K562 (cell line): ENCODE results near the gene CYSRT1. TPM values are rescaled to one million over a fixed set of nuclear protein-coding genes. Genes with fewer than 3 reads are reported as not detected.

Experiments used
- C11orf30 ChIP-seq: fragments of 450-650 bp; IDR thresholded peaks from 2 replicates; pipeline ENCODE4 v1.6.1; 2016; ENCODE audit warnings: low read depth, mild to moderate bottlenecking
- CBX8 ChIP-seq: fragments of 200-600 bp; sonication (generic); IDR thresholded peaks from 2 replicates; pipeline ENCODE4 v1.6.1; 2012; ENCODE audit warnings: borderline replicate concordance, mixed run types, low read depth, mild to moderate bottlenecking, moderate library complexity, mixed read lengths, low read length, control low read depth, inconsistent platforms; ENCODE audit not compliant: poor library complexity, severe bottlenecking; ENCODE audit errors: extremely low read depth
- CCNT2 ChIP-seq: IDR thresholded peaks from 2 replicates; pipeline ENCODE4 v1.6.1; 2011; ENCODE audit warnings: borderline replicate concordance, low read depth, mild to moderate bottlenecking, moderate library complexity, mixed read lengths, low read length; ENCODE audit not compliant: insufficient read length; ENCODE audit errors: extremely low read depth
- DMBX1 ChIP-seq: fragments of 250-450 bp; sonication (Bioruptor Pico); IDR thresholded peaks from 2 replicates; pipeline ENCODE4 v1.8.0; 2022; ENCODE audit warnings: inconsistent platforms, mild to moderate bottlenecking, moderate library complexity, borderline replicate concordance
- FOS ChIP-seq: IDR thresholded peaks from 3 replicates; pipeline ENCODE4 v1.6.1; 2011; ENCODE audit not compliant: insufficient read length; ENCODE audit errors: extremely low read depth
- HMG20A ChIP-seq: fragments of 450-650 bp; formaldehyde crosslinking; conservative IDR thresholded peaks from 2 replicates; pipeline ENCODE4 v1.4.0; 2020; ENCODE audit warnings: mild to moderate bottlenecking, mixed read lengths
- HNRNPLL ChIP-seq: fragments of 200-400 bp; formaldehyde crosslinking; IDR thresholded peaks from 2 replicates; pipeline ENCODE4 v1.6.1; 2017; ENCODE audit warnings: low read length, low read depth, mild to moderate bottlenecking; ENCODE audit not compliant: poor library complexity, severe bottlenecking
- SMAD2 ChIP-seq: fragments of 150-350 bp; IDR thresholded peaks from 2 replicates; pipeline ENCODE4 v1.6.1; 2014; ENCODE audit warnings: low read depth, mild to moderate bottlenecking, low read length
- SMARCE1 ChIP-seq: fragments of 450-650 bp; IDR thresholded peaks from 2 replicates; pipeline ENCODE4 v1.7.1; 2016; ENCODE audit warnings: mild to moderate bottlenecking
- XRCC3 ChIP-seq: fragments of 450-650 bp; IDR thresholded peaks from 2 replicates; pipeline ENCODE4 v1.6.1; 2017; ENCODE audit warnings: mild to moderate bottlenecking, moderate library complexity
- ZNF24 ChIP-seq: fragments of 450-650 bp; IDR thresholded peaks from 2 replicates; pipeline ENCODE4 v1.6.1; 2016
- ZNF3 ChIP-seq: fragments of 250-450 bp; sonication (Bioruptor Pico); IDR thresholded peaks from 2 replicates; pipeline ENCODE4 v1.5.0; 2021; ENCODE audit warnings: mild to moderate bottlenecking, moderate library complexity
- ZNF324 ChIP-seq: fragments of 250-450 bp; sonication (Bioruptor Pico); IDR thresholded peaks from 2 replicates; pipeline ENCODE4 v1.4.0; 2020; ENCODE audit warnings: mild to moderate bottlenecking
- polyA plus RNA-seq, 8 experiments: library from polyadenylated mRNA; depleted of rRNA in 4 of 8; stranded (reverse) in 5 of 8; unstranded in 3 of 8; fragments of >200 nt; fragmentation: Nextera tagmentation in 2 of 8; fragmentation: Illumina TruSeq in 1 of 8; extraction: Ambion mirVana in 2 of 8; extraction: Trizol in 1 of 8; gene quantifications; 2 replicates each; pipeline versions ENCODE4 v1.2.1 to v1.2.3, GENCODE V29; 2011 to 2014; ENCODE audit warnings: inconsistent platforms in 1 of 8, missing spikeins in 1 of 8
- total RNA-seq, 7 experiments: library from RNA; depleted of rRNA in 6 of 7; stranded (reverse); fragments of >200 nt in 6 of 7; fragmentation: Illumina TruSeq in 2 of 7; extraction: Trizol in 2 of 7; gene quantifications; 2 replicates each; pipeline versions ENCODE4 v1.2.1 to v1.2.3, GENCODE V29; 2011 to 2021; ENCODE audit warnings: low replicate concordance in 1 of 7
- TF ChIP-seq, protein P1 (sequence below): fragments of 450-650 bp; conservative IDR thresholded peaks from 2 replicates; pipeline ENCODE4 v1.6.1; 2016; ENCODE audit warnings: missing genetic modification characterization, low read depth, mild to moderate bottlenecking, control low read depth, missing compliant biosample characterization
- TF ChIP-seq, protein P2 (sequence below), 2 experiments: fragments of 450-650 bp in 1 of 2; IDR thresholded peaks; 2 replicates each; pipeline ENCODE4 v1.6.1; 2011 to 2017; ENCODE audit warnings: low read depth in 2 of 2, antibody characterized with exemption in 1 of 2, borderline replicate concordance in 1 of 2, low read length in 1 of 2, mild to moderate bottlenecking in 1 of 2, mixed read lengths in 1 of 2; ENCODE audit not compliant: control insufficient read depth in 1 of 2
- TF ChIP-seq, protein P3 (sequence below): sonication (generic); formaldehyde crosslinking; IDR thresholded peaks from 2 replicates; pipeline ENCODE4 v1.8.0; 2023; ENCODE audit warnings: mild to moderate bottlenecking, missing genetic modification reagents
- TF ChIP-seq, protein P4 (sequence below): fragments of 450-650 bp; IDR thresholded peaks from 2 replicates; pipeline ENCODE4 v1.6.1; 2016; ENCODE audit warnings: low read depth, mild to moderate bottlenecking, moderate library complexity

CYSRT1 gene
- total and polyA plus RNA-seq, 9 of the 15 experiments (the other 6 are each of a cell fraction or from before 2014, with no cell fraction given): 0.04 to 1.4 (median 0.42) TPM; not detected in 3

DNA sequence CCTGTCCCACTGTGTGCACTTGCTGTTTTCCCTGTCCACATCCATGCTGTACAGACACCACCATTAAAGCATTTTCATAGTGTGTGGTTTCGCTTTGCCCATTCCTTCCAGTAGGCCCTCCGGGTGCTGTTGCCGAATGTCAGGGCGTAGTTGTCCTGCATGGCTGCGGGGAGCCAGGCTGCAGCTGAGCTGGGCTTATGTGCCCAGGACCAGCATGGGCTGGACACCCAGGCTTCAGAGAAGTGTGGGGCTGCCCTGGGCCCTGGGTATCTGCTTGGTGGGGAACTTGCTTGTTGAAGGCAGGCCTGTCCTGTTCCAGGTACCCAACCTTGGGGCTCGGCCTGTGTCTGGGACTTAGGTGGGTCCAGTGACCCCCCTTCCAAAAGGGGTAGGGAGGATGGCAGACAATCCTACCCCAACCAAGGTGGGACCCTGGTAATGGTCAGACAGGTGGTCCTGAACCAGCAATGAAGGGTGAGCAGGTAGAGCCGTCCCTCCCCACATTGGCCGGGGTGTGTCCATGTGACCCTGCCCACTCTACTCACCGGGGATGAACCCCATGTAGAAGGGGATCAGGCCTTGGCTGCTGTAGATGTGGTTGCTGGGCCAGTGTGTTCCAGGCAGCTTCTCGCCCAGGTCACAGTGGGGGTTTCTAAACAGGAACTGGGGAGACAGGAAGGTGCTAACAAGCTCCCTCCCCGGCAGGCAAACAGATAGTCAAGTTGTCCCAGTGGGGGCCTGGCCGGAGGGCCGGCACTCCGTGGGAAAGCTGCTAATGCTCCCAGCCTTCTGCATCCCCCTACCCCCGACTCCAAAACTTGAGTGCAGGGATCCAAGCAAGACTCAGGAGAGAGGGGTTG, 18.9 kb downstream of the CYSRT1 start (continued):
- TF ChIP-seq, protein P1, sequence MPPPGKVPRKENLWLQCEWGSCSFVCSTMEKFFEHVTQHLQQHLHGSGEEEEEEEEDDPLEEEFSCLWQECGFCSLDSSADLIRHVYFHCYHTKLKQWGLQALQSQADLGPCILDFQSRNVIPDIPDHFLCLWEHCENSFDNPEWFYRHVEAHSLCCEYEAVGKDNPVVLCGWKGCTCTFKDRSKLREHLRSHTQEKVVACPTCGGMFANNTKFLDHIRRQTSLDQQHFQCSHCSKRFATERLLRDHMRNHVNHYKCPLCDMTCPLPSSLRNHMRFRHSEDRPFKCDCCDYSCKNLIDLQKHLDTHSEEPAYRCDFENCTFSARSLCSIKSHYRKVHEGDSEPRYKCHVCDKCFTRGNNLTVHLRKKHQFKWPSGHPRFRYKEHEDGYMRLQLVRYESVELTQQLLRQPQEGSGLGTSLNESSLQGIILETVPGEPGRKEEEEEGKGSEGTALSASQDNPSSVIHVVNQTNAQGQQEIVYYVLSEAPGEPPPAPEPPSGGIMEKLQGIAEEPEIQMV (tag): no peak
- TF ChIP-seq HNRNPLL (no peak), HMG20A (no peak), FOS (no peak), ZNF3 (CRISPR knock-in tag) (no peak), XRCC3 (no peak), C11orf30 (no peak), CCNT2 (no peak), DMBX1 (CRISPR knock-in tag) (no peak), ZNF324 (CRISPR knock-in tag) (0 out of 2 replicates have a peak, but pooled peaks have one; percentile 26), SMAD2 (no peak), SMARCE1 (no peak), ZNF24 (no peak), CBX8 (no peak)
- TF ChIP-seq, protein P2, sequence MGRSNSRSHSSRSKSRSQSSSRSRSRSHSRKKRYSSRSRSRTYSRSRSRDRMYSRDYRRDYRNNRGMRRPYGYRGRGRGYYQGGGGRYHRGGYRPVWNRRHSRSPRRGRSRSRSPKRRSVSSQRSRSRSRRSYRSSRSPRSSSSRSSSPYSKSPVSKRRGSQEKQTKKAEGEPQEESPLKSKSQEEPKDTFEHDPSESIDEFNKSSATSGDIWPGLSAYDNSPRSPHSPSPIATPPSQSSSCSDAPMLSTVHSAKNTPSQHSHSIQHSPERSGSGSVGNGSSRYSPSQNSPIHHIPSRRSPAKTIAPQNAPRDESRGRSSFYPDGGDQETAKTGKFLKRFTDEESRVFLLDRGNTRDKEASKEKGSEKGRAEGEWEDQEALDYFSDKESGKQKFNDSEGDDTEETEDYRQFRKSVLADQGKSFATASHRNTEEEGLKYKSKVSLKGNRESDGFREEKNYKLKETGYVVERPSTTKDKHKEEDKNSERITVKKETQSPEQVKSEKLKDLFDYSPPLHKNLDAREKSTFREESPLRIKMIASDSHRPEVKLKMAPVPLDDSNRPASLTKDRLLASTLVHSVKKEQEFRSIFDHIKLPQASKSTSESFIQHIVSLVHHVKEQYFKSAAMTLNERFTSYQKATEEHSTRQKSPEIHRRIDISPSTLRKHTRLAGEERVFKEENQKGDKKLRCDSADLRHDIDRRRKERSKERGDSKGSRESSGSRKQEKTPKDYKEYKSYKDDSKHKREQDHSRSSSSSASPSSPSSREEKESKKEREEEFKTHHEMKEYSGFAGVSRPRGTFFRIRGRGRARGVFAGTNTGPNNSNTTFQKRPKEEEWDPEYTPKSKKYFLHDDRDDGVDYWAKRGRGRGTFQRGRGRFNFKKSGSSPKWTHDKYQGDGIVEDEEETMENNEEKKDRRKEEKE (IDR thresholded peaks at IDR 0.05; ENCODE audit: borderline replicate concordance in 1 of 2, control insufficient read depth in 1 of 2, low read depth in 2 of 2, low read length in 1 of 2): 0 out of 4 replicates have a peak, but pooled peaks of 1 of the 2 experiments have one; percentile 13
- TF ChIP-seq, protein P3, sequence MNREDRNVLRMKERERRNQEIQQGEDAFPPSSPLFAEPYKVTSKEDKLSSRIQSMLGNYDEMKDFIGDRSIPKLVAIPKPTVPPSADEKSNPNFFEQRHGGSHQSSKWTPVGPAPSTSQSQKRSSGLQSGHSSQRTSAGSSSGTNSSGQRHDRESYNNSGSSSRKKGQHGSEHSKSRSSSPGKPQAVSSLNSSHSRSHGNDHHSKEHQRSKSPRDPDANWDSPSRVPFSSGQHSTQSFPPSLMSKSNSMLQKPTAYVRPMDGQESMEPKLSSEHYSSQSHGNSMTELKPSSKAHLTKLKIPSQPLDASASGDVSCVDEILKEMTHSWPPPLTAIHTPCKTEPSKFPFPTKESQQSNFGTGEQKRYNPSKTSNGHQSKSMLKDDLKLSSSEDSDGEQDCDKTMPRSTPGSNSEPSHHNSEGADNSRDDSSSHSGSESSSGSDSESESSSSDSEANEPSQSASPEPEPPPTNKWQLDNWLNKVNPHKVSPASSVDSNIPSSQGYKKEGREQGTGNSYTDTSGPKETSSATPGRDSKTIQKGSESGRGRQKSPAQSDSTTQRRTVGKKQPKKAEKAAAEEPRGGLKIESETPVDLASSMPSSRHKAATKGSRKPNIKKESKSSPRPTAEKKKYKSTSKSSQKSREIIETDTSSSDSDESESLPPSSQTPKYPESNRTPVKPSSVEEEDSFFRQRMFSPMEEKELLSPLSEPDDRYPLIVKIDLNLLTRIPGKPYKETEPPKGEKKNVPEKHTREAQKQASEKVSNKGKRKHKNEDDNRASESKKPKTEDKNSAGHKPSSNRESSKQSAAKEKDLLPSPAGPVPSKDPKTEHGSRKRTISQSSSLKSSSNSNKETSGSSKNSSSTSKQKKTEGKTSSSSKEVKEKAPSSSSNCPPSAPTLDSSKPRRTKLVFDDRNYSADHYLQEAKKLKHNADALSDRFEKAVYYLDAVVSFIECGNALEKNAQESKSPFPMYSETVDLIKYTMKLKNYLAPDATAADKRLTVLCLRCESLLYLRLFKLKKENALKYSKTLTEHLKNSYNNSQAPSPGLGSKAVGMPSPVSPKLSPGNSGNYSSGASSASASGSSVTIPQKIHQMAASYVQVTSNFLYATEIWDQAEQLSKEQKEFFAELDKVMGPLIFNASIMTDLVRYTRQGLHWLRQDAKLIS: no peak
- TF ChIP-seq, protein P4, sequence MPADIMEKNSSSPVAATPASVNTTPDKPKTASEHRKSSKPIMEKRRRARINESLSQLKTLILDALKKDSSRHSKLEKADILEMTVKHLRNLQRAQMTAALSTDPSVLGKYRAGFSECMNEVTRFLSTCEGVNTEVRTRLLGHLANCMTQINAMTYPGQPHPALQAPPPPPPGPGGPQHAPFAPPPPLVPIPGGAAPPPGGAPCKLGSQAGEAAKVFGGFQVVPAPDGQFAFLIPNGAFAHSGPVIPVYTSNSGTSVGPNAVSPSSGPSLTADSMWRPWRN: no peak
